ENCODE data around the gene CNOT2. TPM values are rescaled to one million over a fixed set of nuclear protein-coding genes. Genes with fewer than 3 reads are reported as not detected.

CNOT2 gene
- total RNA-seq, 1 experiment from 2014 or later: 49.3 TPM

DNA sequence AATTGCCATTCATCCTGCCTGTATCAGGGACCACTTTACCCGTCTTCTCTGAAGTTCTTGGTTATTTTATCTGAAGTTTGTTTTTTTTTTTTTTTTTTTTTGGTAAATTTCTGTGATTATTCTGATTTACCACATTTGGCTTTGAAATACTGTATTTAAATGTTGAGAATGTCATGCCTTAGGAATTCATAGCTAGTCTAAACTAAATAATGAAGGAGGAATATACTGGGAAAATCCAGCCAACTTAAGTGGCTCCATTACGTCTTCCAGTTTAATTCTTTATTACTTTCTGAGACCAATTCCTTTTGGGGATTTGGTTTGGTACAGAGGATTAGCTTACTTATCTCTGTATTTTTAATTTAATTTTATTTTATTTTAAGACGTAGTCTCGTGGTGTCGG, 62.6 kb downstream of the CNOT2 start:
- Histone ChIP-seq H3K27me3 (ENCODE audit: control insufficient read depth, insufficient read depth, low read length) (no peaks in the 10 kb centered on the region), H3K27ac (ENCODE audit: low read length) (no peak overlapping the region), H3K9me3 (ENCODE audit: control insufficient read depth, insufficient read depth, low read depth, low read length) (no peaks in the 10 kb centered on the region), H3K4me1 (ENCODE audit: control insufficient read depth, insufficient read depth, low read length) (no peaks in the 10 kb centered on the region), H3K36me3 (ENCODE audit: control insufficient read depth, insufficient read depth, low read length) (no peaks in the 10 kb centered on the region), H3K4me3 (ENCODE audit: low read depth in 2 of 2, low read length in 2 of 2) (no peak overlapping the region)
- TF ChIP-seq, protein P1, sequence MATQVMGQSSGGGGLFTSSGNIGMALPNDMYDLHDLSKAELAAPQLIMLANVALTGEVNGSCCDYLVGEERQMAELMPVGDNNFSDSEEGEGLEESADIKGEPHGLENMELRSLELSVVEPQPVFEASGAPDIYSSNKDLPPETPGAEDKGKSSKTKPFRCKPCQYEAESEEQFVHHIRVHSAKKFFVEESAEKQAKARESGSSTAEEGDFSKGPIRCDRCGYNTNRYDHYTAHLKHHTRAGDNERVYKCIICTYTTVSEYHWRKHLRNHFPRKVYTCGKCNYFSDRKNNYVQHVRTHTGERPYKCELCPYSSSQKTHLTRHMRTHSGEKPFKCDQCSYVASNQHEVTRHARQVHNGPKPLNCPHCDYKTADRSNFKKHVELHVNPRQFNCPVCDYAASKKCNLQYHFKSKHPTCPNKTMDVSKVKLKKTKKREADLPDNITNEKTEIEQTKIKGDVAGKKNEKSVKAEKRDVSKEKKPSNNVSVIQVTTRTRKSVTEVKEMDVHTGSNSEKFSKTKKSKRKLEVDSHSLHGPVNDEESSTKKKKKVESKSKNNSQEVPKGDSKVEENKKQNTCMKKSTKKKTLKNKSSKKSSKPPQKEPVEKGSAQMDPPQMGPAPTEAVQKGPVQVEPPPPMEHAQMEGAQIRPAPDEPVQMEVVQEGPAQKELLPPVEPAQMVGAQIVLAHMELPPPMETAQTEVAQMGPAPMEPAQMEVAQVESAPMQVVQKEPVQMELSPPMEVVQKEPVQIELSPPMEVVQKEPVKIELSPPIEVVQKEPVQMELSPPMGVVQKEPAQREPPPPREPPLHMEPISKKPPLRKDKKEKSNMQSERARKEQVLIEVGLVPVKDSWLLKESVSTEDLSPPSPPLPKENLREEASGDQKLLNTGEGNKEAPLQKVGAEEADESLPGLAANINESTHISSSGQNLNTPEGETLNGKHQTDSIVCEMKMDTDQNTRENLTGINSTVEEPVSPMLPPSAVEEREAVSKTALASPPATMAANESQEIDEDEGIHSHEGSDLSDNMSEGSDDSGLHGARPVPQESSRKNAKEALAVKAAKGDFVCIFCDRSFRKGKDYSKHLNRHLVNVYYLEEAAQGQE (IDR thresholded peaks at IDR 0.05; ENCODE audit: insufficient read depth in 1 of 2, low read depth in 2 of 2, low read length in 1 of 2): no peak
- ATAC-seq: no peak
- DNase-seq (ENCODE audit: low read depth, low spot score): no peak
- intact Hi-C loops (cut with micrococcal nuclease; ENCODE audit: unreplicated experiment) (no loop called here), in situ Hi-C loops (cut with HindIII; ENCODE audit: low pct_unique_long_range_greater_than_20kb, low sequenced_read_pairs) (no loop called here)
- ChIA-PET POLR2A (no interaction called here), CTCF (no interaction called here)
- no TSS peak for BruUV-seq (replicated peaks)

DNA sequence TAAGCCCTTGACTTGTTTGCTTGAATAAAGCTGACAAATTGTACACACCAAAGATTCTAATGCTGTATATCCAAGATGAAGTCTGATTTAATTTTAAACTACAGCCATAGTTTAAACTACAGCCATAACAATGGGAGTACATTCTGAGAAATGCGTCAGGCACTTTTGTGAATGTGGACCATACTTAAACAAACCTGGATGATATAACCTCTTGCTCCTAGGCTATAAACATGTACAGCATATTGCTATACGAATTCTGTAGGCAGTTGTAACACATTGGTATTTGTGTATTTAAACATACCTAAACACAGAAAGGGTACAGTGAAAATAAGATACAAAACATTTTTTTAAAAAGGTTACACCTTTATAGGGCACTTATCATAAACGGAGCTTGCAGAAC, 63.4 kb downstream of the CNOT2 start:
- intact Hi-C loops (cut with micrococcal nuclease; ENCODE audit: unreplicated experiment): no loop called here
- no peaks in the 10 kb centered on the region for H3K27me3 ChIP-seq (ENCODE audit: control insufficient read depth, insufficient read depth, low read length)
- TF ChIP-seq, protein P1 (IDR thresholded peaks at IDR 0.05; ENCODE audit: insufficient read depth in 1 of 2, low read depth in 2 of 2, low read length in 1 of 2): no peak
- TF ChIP-seq TCF7L2 (IDR thresholded peaks at IDR 0.05; ENCODE audit: low read depth, low read length) (no peak), POLR2AphosphoS5 (IDR thresholded peaks at IDR 0.05; ENCODE audit: low read depth, low read length) (no peak), SIN3A (IDR thresholded peaks at IDR 0.05; ENCODE audit: borderline replicate concordance, insufficient read depth, low read depth, low read length) (no peak)
- TF ChIP-seq, protein P2, sequence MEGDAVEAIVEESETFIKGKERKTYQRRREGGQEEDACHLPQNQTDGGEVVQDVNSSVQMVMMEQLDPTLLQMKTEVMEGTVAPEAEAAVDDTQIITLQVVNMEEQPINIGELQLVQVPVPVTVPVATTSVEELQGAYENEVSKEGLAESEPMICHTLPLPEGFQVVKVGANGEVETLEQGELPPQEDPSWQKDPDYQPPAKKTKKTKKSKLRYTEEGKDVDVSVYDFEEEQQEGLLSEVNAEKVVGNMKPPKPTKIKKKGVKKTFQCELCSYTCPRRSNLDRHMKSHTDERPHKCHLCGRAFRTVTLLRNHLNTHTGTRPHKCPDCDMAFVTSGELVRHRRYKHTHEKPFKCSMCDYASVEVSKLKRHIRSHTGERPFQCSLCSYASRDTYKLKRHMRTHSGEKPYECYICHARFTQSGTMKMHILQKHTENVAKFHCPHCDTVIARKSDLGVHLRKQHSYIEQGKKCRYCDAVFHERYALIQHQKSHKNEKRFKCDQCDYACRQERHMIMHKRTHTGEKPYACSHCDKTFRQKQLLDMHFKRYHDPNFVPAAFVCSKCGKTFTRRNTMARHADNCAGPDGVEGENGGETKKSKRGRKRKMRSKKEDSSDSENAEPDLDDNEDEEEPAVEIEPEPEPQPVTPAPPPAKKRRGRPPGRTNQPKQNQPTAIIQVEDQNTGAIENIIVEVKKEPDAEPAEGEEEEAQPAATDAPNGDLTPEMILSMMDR (IDR thresholded peaks at IDR 0.05): no peak
- POLR2A ChIA-PET: interaction anchor here (0.5 kb wide), 1 partner anchor 704 kb away, joined by 5 read pairs; no protein-coding TSS in a partner anchor
- no peaks in the 10 kb centered on the region for H3K4me1 ChIP-seq (ENCODE audit: control insufficient read depth, insufficient read depth, low read length)
- in situ Hi-C loops (cut with HindIII; ENCODE audit: low pct_unique_long_range_greater_than_20kb, low sequenced_read_pairs): no loop called here
- no peaks in the 10 kb centered on the region for H3K36me3 ChIP-seq (ENCODE audit: control insufficient read depth, insufficient read depth, low read length)
- DNase-seq (ENCODE audit: low read depth, low spot score) (no peak), ATAC-seq (no peak)
- no TSS peak for BruUV-seq (replicated peaks)
- H3K27ac ChIP-seq (ENCODE audit: low read length): no peak overlapping the region
- H3K4me3 ChIP-seq (ENCODE audit: low read depth in 2 of 2, low read length in 2 of 2): no peak overlapping the region
- CTCF ChIA-PET: no interaction called here
- H3K9me3 ChIP-seq (ENCODE audit: control insufficient read depth, insufficient read depth, low read depth, low read length): no peaks in the 10 kb centered on the region
